IMR-90 (cell line): ENCODE data around the gene SEMA4D. TPM values are rescaled to one million over a fixed set of nuclear protein-coding genes. Genes with fewer than 3 reads are reported as not detected.
A peak's percentile ranks its signal among the peaks of the same experiment; 100 is the strongest.

Source experiments
- ATAC-seq: fragments of 200-7000 bp; cut with Tn5 transposase; 2 replicates; pipeline ENCODE4 v1.9.1; 2020; ENCODE audit warnings: low read depth, mild to moderate bottlenecking, moderate library complexity
- BruUV-seq: library from RNA; stranded (reverse); fragments of 400-500 nt; replicated peaks from 2 replicates; lab custom pipeline; 2021; lab: Mats Ljungman, UMichigan
- CTCF ChIA-PET: fragments of 300-600 bp; formaldehyde crosslinking; extraction: SDS; loops from one replicate; lab custom pipeline; 2021; ENCODE audit warnings: antibody characterized with exemption; lab: Yijun Ruan, JAX
- POLR2A ChIA-PET: fragments of 300-600 bp; sonication (Branson Sonifier 250); formaldehyde crosslinking; loops from one replicate; lab custom pipeline; 2022; ENCODE audit warnings: antibody characterized with exemption; ENCODE audit not compliant: unreplicated experiment; lab: Charles Lee
- DNase-seq: peaks from one replicate; pipeline ENCODE4 v3.0.0; 2013
- H2AFZ ChIP-seq: replicated peaks from 2 replicates; pipeline ENCODE3; 2013; ENCODE audit warnings: low read length, mild to moderate bottlenecking; ENCODE audit not compliant: poor library complexity
- H2AK5ac ChIP-seq: 2 replicates; pipeline ENCODE4 v1.6.1; 2013; ENCODE audit warnings: low read depth, low read length, inconsistent platforms
- H2AK9ac ChIP-seq: replicated peaks from 2 replicates; pipeline ENCODE3; 2013; ENCODE audit warnings: mild to moderate bottlenecking, low read depth, low read length, moderate library complexity; ENCODE audit not compliant: poor library complexity
- H2BK120ac ChIP-seq: 2 replicates; pipeline ENCODE4 v1.6.1; 2013; ENCODE audit warnings: low read depth, low read length, inconsistent platforms
- H2BK15ac ChIP-seq: 3 replicates; pipeline ENCODE4 v1.6.1; 2013; ENCODE audit warnings: low read depth, low read length, inconsistent platforms
- H2BK20ac ChIP-seq: 2 replicates; pipeline ENCODE4 v1.6.1; 2013; ENCODE audit warnings: low read depth, mild to moderate bottlenecking, inconsistent platforms, low read length, moderate library complexity
- H2BK5ac ChIP-seq: 2 replicates; pipeline ENCODE4 v1.6.1; 2013; ENCODE audit warnings: mild to moderate bottlenecking, low read depth, low read length, inconsistent platforms; ENCODE audit not compliant: poor library complexity, severe bottlenecking
- H3K14ac ChIP-seq: replicated peaks from 2 replicates; pipeline ENCODE4 v1.6.1; 2013; ENCODE audit warnings: low read depth, low read length, inconsistent platforms
- H3K18ac ChIP-seq: 2 replicates; pipeline ENCODE4 v1.6.1; 2013; ENCODE audit warnings: low read depth, low read length, control low read depth
- H3K23ac ChIP-seq: 2 replicates; pipeline ENCODE4 v1.6.1; 2013; ENCODE audit warnings: low read depth, low read length, inconsistent platforms
- H3K27ac ChIP-seq: 2 replicates; pipeline ENCODE4 v1.5.1; 2013; ENCODE audit warnings: mild to moderate bottlenecking, control low read depth, low read length; ENCODE audit not compliant: insufficient read depth
- H3K27me3 ChIP-seq: 2 replicates; pipeline ENCODE4 v1.6.1; 2013; ENCODE audit warnings: low read length; ENCODE audit not compliant: control insufficient read depth, insufficient read depth
- H3K36me3 ChIP-seq: 2 replicates; pipeline ENCODE4 v1.6.1; 2013; ENCODE audit warnings: low read length, mixed read lengths; ENCODE audit not compliant: control insufficient read depth, insufficient read depth
- H3K4ac ChIP-seq: 2 replicates; pipeline ENCODE4 v1.6.1; 2013; ENCODE audit warnings: low read depth, low read length, inconsistent platforms
- H3K4me1 ChIP-seq: 2 replicates; pipeline ENCODE4 v1.6.1; 2013; ENCODE audit warnings: low read length, mixed read lengths; ENCODE audit not compliant: control insufficient read depth, insufficient read depth
- H3K4me2 ChIP-seq: 2 replicates; pipeline ENCODE4 v1.6.1; 2013; ENCODE audit warnings: low read depth, mild to moderate bottlenecking, control low read depth, low read length, moderate library complexity
- H3K4me3 ChIP-seq: 2 replicates; pipeline ENCODE4 v1.5.1; 2013; ENCODE audit warnings: low read depth, mild to moderate bottlenecking, control low read depth, low read length, moderate library complexity; ENCODE audit not compliant: insufficient read depth
- H3K56ac ChIP-seq: 2 replicates; pipeline ENCODE4 v1.6.1; 2013; ENCODE audit warnings: low read length, inconsistent platforms; ENCODE audit not compliant: insufficient read depth; ENCODE audit errors: extremely low read depth
- H3K79me1 ChIP-seq, 2 experiments: 2 replicates each; pipeline ENCODE4 v1.6.1; 2013; ENCODE audit warnings: low read length in 2 of 2, inconsistent platforms in 1 of 2, low read depth in 1 of 2
- H3K9ac ChIP-seq: 2 replicates; pipeline ENCODE4 v1.6.1; 2013; ENCODE audit warnings: low read depth, low read length, control low read depth
- H3K9me1 ChIP-seq: 2 replicates; pipeline ENCODE4 v1.6.1; 2013; ENCODE audit warnings: low read length, inconsistent platforms; ENCODE audit not compliant: insufficient read depth
- H3K9me3 ChIP-seq: 2 replicates; pipeline ENCODE4 v1.6.1; 2013; ENCODE audit warnings: low read length; ENCODE audit not compliant: control insufficient read depth, insufficient read depth
- H4K20me1 ChIP-seq: 2 replicates; pipeline ENCODE4 v1.6.1; 2013; ENCODE audit warnings: low read length, inconsistent platforms; ENCODE audit not compliant: insufficient read depth
- H4K5ac ChIP-seq: 2 replicates; pipeline ENCODE4 v1.6.1; 2013; ENCODE audit warnings: mild to moderate bottlenecking, low read depth, low read length, control low read depth
- H4K8ac ChIP-seq, 2 experiments: 2 replicates each; pipeline ENCODE4 v1.6.1; 2013; ENCODE audit warnings: low read depth in 2 of 2, low read length in 2 of 2, control low read depth in 1 of 2, inconsistent platforms in 1 of 2
- H4K91ac ChIP-seq: 2 replicates; pipeline ENCODE4 v1.6.1; 2013; ENCODE audit warnings: low read depth, low read length, inconsistent platforms; ENCODE audit not compliant: insufficient read depth
- BHLHE40 ChIP-seq: fragments of 150-350 bp; IDR thresholded peaks from 2 replicates; pipeline ENCODE4 v1.6.1; 2016; ENCODE audit warnings: mild to moderate bottlenecking, low read depth, low read length
- CEBPB ChIP-seq: IDR thresholded peaks from 2 replicates; pipeline ENCODE4 v1.6.1; 2012; ENCODE audit warnings: low read depth, low read length, improper control_type of control experiment
- CHD1 ChIP-seq: IDR thresholded peaks from 2 replicates; pipeline ENCODE4 v1.6.1; 2012; ENCODE audit warnings: low read depth, low read length, improper control_type of control experiment
- FOS ChIP-seq: fragments of 150-350 bp; IDR thresholded peaks from 2 replicates; pipeline ENCODE4 v1.6.1; 2016; ENCODE audit warnings: low read depth, low read length
- MAFK ChIP-seq: IDR thresholded peaks from 2 replicates; pipeline ENCODE4 v1.6.1; 2012; ENCODE audit warnings: low read depth, low read length, improper control_type of control experiment
- MAZ ChIP-seq: IDR thresholded peaks from 2 replicates; pipeline ENCODE4 v1.6.1; 2012; ENCODE audit warnings: low read depth, mild to moderate bottlenecking, low read length, improper control_type of control experiment, moderate library complexity, borderline replicate concordance
- NFE2L2 ChIP-seq: fragments of 150-350 bp; IDR thresholded peaks from 2 replicates; pipeline ENCODE4 v1.6.1; 2016; ENCODE audit warnings: low read depth, mild to moderate bottlenecking, low read length
- POLR2A ChIP-seq: IDR thresholded peaks from 2 replicates; pipeline ENCODE4 v1.6.1; 2012; ENCODE audit warnings: mild to moderate bottlenecking, low read depth, low read length
- RAD21 ChIP-seq: IDR thresholded peaks from 2 replicates; pipeline ENCODE4 v1.6.1; 2012; ENCODE audit warnings: low read length, improper control_type of control experiment
- RCOR1 ChIP-seq: IDR thresholded peaks from 2 replicates; pipeline ENCODE4 v1.6.1; 2012; ENCODE audit warnings: mild to moderate bottlenecking, low read length, improper control_type of control experiment; ENCODE audit not compliant: insufficient replicate concordance
- RFX5 ChIP-seq: IDR thresholded peaks from 2 replicates; pipeline ENCODE4 v1.8.0; 2012; ENCODE audit warnings: low read depth, mild to moderate bottlenecking, low read length, moderate library complexity
- WGBS, 2 experiments: methylation state at CpG; one replicate each; pipeline versions ENCODE4 v1.1.5 to v1.1.7; 2013; ENCODE audit warnings: missing lambda C conversion rate in 2 of 2; ENCODE audit not compliant: insufficient read length in 1 of 2; ENCODE audit errors: extremely low coverage in 2 of 2; 5-methylcytosine and 5-hydroxymethylcytosine counted together
- dilution Hi-C: fragments of 300-500 bp; cut with HindIII; formaldehyde crosslinking; loops from one replicate; pipeline ENCODE4 v1.14.3; 2018; ENCODE audit warnings: low sequenced_read_pairs; ENCODE audit not compliant: unreplicated experiment
- in situ Hi-C: fragments of 300-500 bp; cut with MboI; formaldehyde crosslinking; loops from 3 replicates; pipeline ENCODE4 v1.14.3; 2019; ENCODE audit warnings: low sequenced_read_pairs, inconsistent platforms, mixed read lengths
- intact Hi-C: fragments of 100-400 bp; cut with micrococcal nuclease; formaldehyde crosslinking; loops from 2 replicates; pipeline ENCODE4 v1.10.0; 2022
- polyA plus RNA-seq, 3 experiments: library from polyadenylated mRNA; depleted of rRNA; stranded (reverse); fragments of >200 nt; gene quantifications; 2 replicates each; pipeline ENCODE4 v1.2.3, GENCODE V29; 2012; ENCODE audit warnings: low replicate concordance in 1 of 3
- total RNA-seq: library from RNA; depleted of rRNA; stranded (reverse); fragments of >200 nt; gene quantifications from 2 replicates; pipeline ENCODE4 v1.2.3, GENCODE V29; 2012
- TF ChIP-seq, protein P1 (sequence below): fragments of 150-350 bp; IDR thresholded peaks from 2 replicates; pipeline ENCODE4 v1.6.1; 2016; ENCODE audit warnings: low read depth, mild to moderate bottlenecking, low read length, moderate library complexity, borderline replicate concordance
- TF ChIP-seq, protein P2 (sequence below): conservative IDR thresholded peaks from 2 replicates; pipeline ENCODE4 v1.5.1; 2012; ENCODE audit warnings: mild to moderate bottlenecking, low read depth, low read length, improper control_type of control experiment

Gene SEMA4D
- total and polyA plus RNA-seq, 2 of the 4 experiments (the other 2 are of a cell fraction) = 0.90 to 1.5 TPM

DNA sequence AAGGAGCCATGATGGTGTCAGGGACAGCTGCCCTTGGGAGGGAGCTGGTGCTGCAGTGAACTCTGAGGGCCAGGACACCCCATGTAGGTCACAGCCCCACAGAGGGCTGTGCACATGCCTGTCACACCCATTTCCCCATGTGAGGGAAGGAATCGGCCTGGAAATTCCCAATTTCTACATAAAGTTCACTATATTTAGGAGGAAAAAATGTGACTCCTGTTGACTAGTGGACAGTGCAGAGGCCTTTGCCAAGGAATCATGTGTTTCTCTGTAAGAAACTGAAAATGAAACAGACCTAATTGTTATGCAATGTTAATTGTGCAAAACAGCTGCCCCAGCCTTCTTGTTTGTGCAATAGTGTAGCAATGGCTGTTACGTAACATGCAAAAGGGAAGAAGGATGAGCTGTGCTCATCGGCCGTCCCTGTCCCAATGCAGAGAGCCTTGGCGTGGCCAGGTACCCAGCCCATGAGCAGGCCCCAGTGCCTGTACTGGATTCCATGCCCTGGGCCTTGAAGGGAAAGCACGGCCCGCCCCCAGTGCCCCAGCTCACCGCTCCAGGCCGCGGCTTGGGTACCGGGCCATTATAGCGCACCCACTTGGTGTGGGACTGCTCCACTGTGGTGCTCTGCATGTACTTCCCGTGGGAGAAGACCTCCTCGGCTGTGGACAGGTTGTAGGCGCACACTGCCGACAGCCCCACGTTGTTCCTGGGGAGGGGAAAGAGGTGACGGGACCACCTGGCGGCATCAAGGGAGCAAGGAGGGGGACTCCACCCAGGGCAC, 109.6 kb downstream of the SEMA4D start:
- POLR2A ChIA-PET = no interaction called here
- Histone ChIP-seq H2BK5ac (peak overlapping the region; percentile 53), H3K27ac (peak overlapping the region; percentile 77; the same call in 1 of the 2 replicates)
- TF ChIP-seq POLR2A = no peak
- no peak for TF ChIP-seq MAFK
- TF ChIP-seq BHLHE40 = no peak
- TF ChIP-seq RFX5 = 0 out of 2 replicates have a peak, but pooled peaks have one; percentile 28
- no peak for TF ChIP-seq FOS
- TF ChIP-seq RCOR1 = no peak
- TF ChIP-seq CHD1 = no peak
- TF ChIP-seq, protein P1, sequence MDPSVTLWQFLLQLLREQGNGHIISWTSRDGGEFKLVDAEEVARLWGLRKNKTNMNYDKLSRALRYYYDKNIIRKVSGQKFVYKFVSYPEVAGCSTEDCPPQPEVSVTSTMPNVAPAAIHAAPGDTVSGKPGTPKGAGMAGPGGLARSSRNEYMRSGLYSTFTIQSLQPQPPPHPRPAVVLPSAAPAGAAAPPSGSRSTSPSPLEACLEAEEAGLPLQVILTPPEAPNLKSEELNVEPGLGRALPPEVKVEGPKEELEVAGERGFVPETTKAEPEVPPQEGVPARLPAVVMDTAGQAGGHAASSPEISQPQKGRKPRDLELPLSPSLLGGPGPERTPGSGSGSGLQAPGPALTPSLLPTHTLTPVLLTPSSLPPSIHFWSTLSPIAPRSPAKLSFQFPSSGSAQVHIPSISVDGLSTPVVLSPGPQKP = no peak
- TF ChIP-seq CEBPB = peak; percentile 98
- no peak for TF ChIP-seq RAD21
- peak; percentile 56; the same call in 1 of the 2 replicates for TF ChIP-seq MAZ
- no peak for TF ChIP-seq NFE2L2
- TF ChIP-seq, protein P2, sequence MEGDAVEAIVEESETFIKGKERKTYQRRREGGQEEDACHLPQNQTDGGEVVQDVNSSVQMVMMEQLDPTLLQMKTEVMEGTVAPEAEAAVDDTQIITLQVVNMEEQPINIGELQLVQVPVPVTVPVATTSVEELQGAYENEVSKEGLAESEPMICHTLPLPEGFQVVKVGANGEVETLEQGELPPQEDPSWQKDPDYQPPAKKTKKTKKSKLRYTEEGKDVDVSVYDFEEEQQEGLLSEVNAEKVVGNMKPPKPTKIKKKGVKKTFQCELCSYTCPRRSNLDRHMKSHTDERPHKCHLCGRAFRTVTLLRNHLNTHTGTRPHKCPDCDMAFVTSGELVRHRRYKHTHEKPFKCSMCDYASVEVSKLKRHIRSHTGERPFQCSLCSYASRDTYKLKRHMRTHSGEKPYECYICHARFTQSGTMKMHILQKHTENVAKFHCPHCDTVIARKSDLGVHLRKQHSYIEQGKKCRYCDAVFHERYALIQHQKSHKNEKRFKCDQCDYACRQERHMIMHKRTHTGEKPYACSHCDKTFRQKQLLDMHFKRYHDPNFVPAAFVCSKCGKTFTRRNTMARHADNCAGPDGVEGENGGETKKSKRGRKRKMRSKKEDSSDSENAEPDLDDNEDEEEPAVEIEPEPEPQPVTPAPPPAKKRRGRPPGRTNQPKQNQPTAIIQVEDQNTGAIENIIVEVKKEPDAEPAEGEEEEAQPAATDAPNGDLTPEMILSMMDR = no peak

More for the DNA sequence above, 109.6 kb downstream of the SEMA4D start:
- H3K4ac ChIP-seq = peak overlapping the region; percentile 37; the same call in 1 of the 2 replicates
- H3K79me1 ChIP-seq = no peaks in the 10 kb centered on the region
- H3K27me3 ChIP-seq = no peaks in the 10 kb centered on the region
- H4K91ac ChIP-seq = peak overlapping the region; percentile 61
- H3K18ac ChIP-seq = peak overlapping the region; percentile 61
- 0 out of 2 replicates have a peak overlapping the region, but pooled peaks have one; percentile 3 for H2AK5ac ChIP-seq
- DNase-seq (peak; percentile 82), ATAC-seq (peak; percentile 66)
- H3K4me2 ChIP-seq = peak overlapping the region; percentile 48; the same call in 1 of the 2 replicates
- CTCF ChIA-PET = interaction anchor here (0.7 kb wide), 1 partner anchor 161 kb away, joined by 5 read pairs; no protein-coding TSS in a partner anchor
- 0 out of 2 replicates have a peak overlapping the region, but pooled peaks have one; percentile 38 for H3K14ac ChIP-seq
- no peak overlapping the region for H3K4me3 ChIP-seq
- H4K8ac ChIP-seq = peak overlapping the region in 1 of 2 experiments; percentile 66; a peak in 2 of 4 replicates
- peaks cover 9% of the 10 kb centered on the region; the same call in 1 of the 2 replicates for H3K9me1 ChIP-seq
- peak overlapping the region; percentile 20; the same call in 1 of the 2 replicates for H2BK120ac ChIP-seq
- dilution Hi-C loops (no loop called here), intact Hi-C loops (no loop called here), in situ Hi-C loops (no loop called here)
- H2BK15ac ChIP-seq = peak overlapping the region; percentile 22; the same call in 1 of the 3 replicates
- 0 out of 2 replicates have a peak overlapping the region, but pooled peaks have one; percentile 2 for H2BK20ac ChIP-seq
- no peaks in the 10 kb centered on the region for H4K20me1 ChIP-seq
- H2AFZ ChIP-seq = no peak overlapping the region
- peak overlapping the region; percentile 66 for H4K5ac ChIP-seq
- no peak overlapping the region for H3K23ac ChIP-seq
- H3K36me3 ChIP-seq = peaks cover 51% of the 10 kb centered on the region
- H3K4me1 ChIP-seq = peaks cover 27% of the 10 kb centered on the region
- no peaks in the 10 kb centered on the region for H3K9me3 ChIP-seq
- no peak overlapping the region for H3K56ac ChIP-seq
- BruUV-seq = no TSS peak
- no peak overlapping the region for H3K9ac ChIP-seq
- H2AK9ac ChIP-seq = no peak overlapping the region
- WGBS, 2 experiments = 85% methylated on average over 11 of the region's 19 CpGs; no CpG with 5 or more reads in 1 of the 2 experiments
